Mesenchymal stem cell (in vitro differentiated cells and primary cell): Measurements from ENCODE around the gene SLC35B4.
"Not testable (repeated sequence)": the region's sequence is repeated elsewhere in the genome, so short reads cannot be mapped to it uniquely, and the experiment has no call there.

Experiments used
- DNase-seq: peaks from one replicate; pipeline ENCODE4 v3.0.0-alpha.2; 2013
- H2AFZ ChIP-seq: one replicate; pipeline ENCODE4 v1.6.1; 2013; ENCODE audit warnings: low read depth, mild to moderate bottlenecking, control low read depth, inconsistent platforms, low read length, moderate library complexity
- H2AK5ac ChIP-seq: 2 replicates; pipeline ENCODE4 v1.6.1; 2013; ENCODE audit warnings: low read length, moderate library complexity, mild to moderate bottlenecking, inconsistent platforms; ENCODE audit not compliant: severe bottlenecking
- H2BK120ac ChIP-seq: one replicate; pipeline ENCODE4 v1.6.1; 2013; ENCODE audit warnings: low read depth, mild to moderate bottlenecking, inconsistent platforms, low read length, moderate library complexity
- H2BK12ac ChIP-seq, 2 experiments: one replicate each; pipeline ENCODE4 v1.6.1; 2013; ENCODE audit warnings: inconsistent platforms in 2 of 2, low read length in 2 of 2, mild to moderate bottlenecking in 2 of 2, moderate library complexity in 2 of 2, control low read depth in 1 of 2
- H2BK15ac ChIP-seq: one replicate; pipeline ENCODE4 v1.6.1; 2013; ENCODE audit warnings: mild to moderate bottlenecking, low read depth, inconsistent platforms; ENCODE audit not compliant: poor library complexity, severe bottlenecking
- H2BK5ac ChIP-seq: 2 replicates; pipeline ENCODE4 v1.6.1; 2013; ENCODE audit warnings: low read depth, mild to moderate bottlenecking, low read length, control low read depth, inconsistent platforms; ENCODE audit not compliant: poor library complexity, severe bottlenecking
- H3K14ac ChIP-seq, 2 experiments: one replicate each; pipeline ENCODE4 v1.6.1; 2013; ENCODE audit warnings: inconsistent platforms in 2 of 2, low read length in 2 of 2, control low read depth in 1 of 2, mild to moderate bottlenecking in 1 of 2, moderate library complexity in 1 of 2
- H3K18ac ChIP-seq, 2 experiments: one replicate each; pipeline ENCODE4 v1.6.1; 2013; ENCODE audit warnings: inconsistent platforms in 2 of 2, low read length in 2 of 2, control low read depth in 1 of 2, low read depth in 1 of 2, mild to moderate bottlenecking in 1 of 2
- H3K23ac ChIP-seq, 2 experiments: one replicate each; pipeline ENCODE4 v1.6.1; 2013; ENCODE audit warnings: inconsistent platforms in 2 of 2, low read length in 2 of 2, mild to moderate bottlenecking in 2 of 2, moderate library complexity in 2 of 2, control low read depth in 1 of 2
- H3K27ac ChIP-seq: 2 replicates; pipeline ENCODE4 v1.5.1; 2013; ENCODE audit warnings: mild to moderate bottlenecking, moderate library complexity, low read length, control low read depth, inconsistent platforms; ENCODE audit not compliant: poor library complexity, severe bottlenecking
- H3K27me3 ChIP-seq, 2 experiments: 2 replicates each; pipeline versions ENCODE4 v1.6.1 to v1.7.0; 2013; ENCODE audit warnings: low read length in 2 of 2, mild to moderate bottlenecking in 2 of 2, moderate library complexity in 2 of 2, control low read depth in 1 of 2, inconsistent platforms in 1 of 2; ENCODE audit not compliant: control insufficient read depth in 1 of 2, insufficient read depth in 1 of 2
- H3K36me3 ChIP-seq, 2 experiments: 2 replicates each; pipeline versions ENCODE4 v1.6.1 to v1.7.0; 2013; ENCODE audit warnings: low read length in 2 of 2, control low read depth in 1 of 2, inconsistent platforms in 1 of 2, low read depth in 1 of 2, mild to moderate bottlenecking in 1 of 2; ENCODE audit not compliant: insufficient read depth in 2 of 2, control insufficient read depth in 1 of 2
- H3K4ac ChIP-seq, 2 experiments: one replicate each; pipeline ENCODE4 v1.6.1; 2013; ENCODE audit warnings: inconsistent platforms in 2 of 2, low read length in 2 of 2, mild to moderate bottlenecking in 2 of 2, moderate library complexity in 2 of 2, control low read depth in 1 of 2, low read depth in 1 of 2
- H3K4me1 ChIP-seq: 2 replicates; pipeline ENCODE4 v1.6.1; 2013; ENCODE audit warnings: low read depth, low read length, control low read depth; ENCODE audit not compliant: control insufficient read depth, insufficient read depth
- H3K4me2 ChIP-seq: 2 replicates; pipeline ENCODE4 v1.6.1; 2013; ENCODE audit warnings: low read length, mild to moderate bottlenecking, inconsistent platforms; ENCODE audit not compliant: poor library complexity, severe bottlenecking
- H3K4me3 ChIP-seq, 2 experiments: 2 replicates each; pipeline versions ENCODE4 v1.5.1 to v1.7.0; 2013; ENCODE audit warnings: low read length in 2 of 2, mild to moderate bottlenecking in 2 of 2, control low read depth in 1 of 2, low read depth in 1 of 2; ENCODE audit not compliant: insufficient read depth in 1 of 2
- H3K79me1 ChIP-seq: replicated peaks from 2 replicates; pipeline ENCODE4 v1.6.1; 2013; ENCODE audit warnings: mild to moderate bottlenecking, control low read depth, low read length, inconsistent platforms; ENCODE audit not compliant: poor library complexity, severe bottlenecking
- H3K9ac ChIP-seq: 2 replicates; pipeline ENCODE4 v1.7.0; 2013; ENCODE audit warnings: mild to moderate bottlenecking, low read length, moderate library complexity
- H3K9me3 ChIP-seq: 2 replicates; pipeline ENCODE4 v1.7.0; 2013; ENCODE audit warnings: mild to moderate bottlenecking, low read length; ENCODE audit not compliant: control insufficient read depth
- H4K8ac ChIP-seq: one replicate; pipeline ENCODE4 v1.6.1; 2013; ENCODE audit warnings: inconsistent platforms, mild to moderate bottlenecking, low read length, moderate library complexity
- H4K91ac ChIP-seq: one replicate; pipeline ENCODE4 v1.6.1; 2013; ENCODE audit warnings: mild to moderate bottlenecking, low read length, inconsistent platforms
- WGBS: methylation state at CpG from one replicate; pipeline ENCODE4 v1.1.7; 2013; ENCODE audit warnings: mixed read lengths; 5-methylcytosine and 5-hydroxymethylcytosine counted together

The SLC35B4 gene

DNA sequence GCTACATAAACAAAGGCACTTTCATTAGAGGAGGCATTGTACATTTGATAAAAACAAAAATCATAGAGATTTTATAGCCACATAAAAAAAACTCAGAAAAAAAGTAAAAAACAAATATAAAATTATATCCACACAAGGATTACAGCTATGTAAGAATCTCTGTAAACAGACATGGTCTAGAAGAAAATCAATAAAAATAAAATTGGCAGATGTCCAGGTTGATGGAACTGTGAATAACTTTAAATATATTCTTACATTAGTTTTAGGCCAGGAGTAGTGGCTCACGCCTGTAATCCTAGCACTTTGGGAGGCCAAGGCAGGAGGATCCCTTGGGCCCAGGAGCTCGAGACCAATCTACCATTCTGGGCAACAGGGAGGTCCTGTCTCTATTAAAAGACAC, 19.2 kb downstream of the SLC35B4 start:
- 100% methylated on average over 2 of the region's 2 CpGs for WGBS
- Histone ChIP-seq H3K23ac (no peak overlapping the region), H3K27me3 (no peaks in the 10 kb centered on the region), H3K4me3 (no peak overlapping the region), H3K4me2 (no peak overlapping the region), H2BK5ac (no peak overlapping the region), H3K18ac (no peak overlapping the region), H4K91ac (no peak overlapping the region), H3K4ac (no peak overlapping the region), H3K27ac (no peak overlapping the region), H3K79me1 (no peaks in the 10 kb centered on the region), H4K8ac (no peak overlapping the region), H3K14ac (no peak overlapping the region), H3K9ac (no peak overlapping the region), H2BK12ac (no peak overlapping the region), H3K4me1 (peaks cover 2% of the 10 kb centered on the region), H2AK5ac (no peak overlapping the region), H3K36me3 (peaks cover 23 to 85% of the 10 kb centered on the region in 2 experiments), H2AFZ (no peak overlapping the region), H2BK15ac (no peak overlapping the region), H3K9me3 (no peaks in the 10 kb centered on the region), H2BK120ac (no peak overlapping the region)
- DNase-seq, result no peak

DNA sequence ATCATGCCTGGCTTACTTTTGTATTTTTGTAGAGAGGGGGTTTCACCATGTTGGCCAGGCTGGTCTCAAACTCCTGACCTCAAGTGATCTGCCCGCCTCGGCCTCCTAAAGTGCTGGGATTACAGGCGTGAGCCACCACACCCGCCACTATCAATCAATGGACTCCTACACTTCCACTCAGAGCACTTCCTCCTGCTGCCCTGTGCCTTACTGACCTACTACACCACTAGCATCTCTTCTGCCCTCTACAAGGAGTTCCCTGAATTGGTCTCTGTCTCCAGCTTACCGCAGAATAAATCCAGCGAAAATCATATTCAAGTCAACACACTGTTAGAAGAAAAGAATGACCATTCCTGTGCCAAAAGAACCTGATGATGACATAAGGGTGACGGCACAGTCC, 20.7 kb downstream of the SLC35B4 start:
- not testable (repeated sequence) for H3K4me3 ChIP-seq, H3K27me3 ChIP-seq, H2BK15ac ChIP-seq, H3K27ac ChIP-seq, H2AK5ac ChIP-seq, H3K4me1 ChIP-seq, H3K9me3 ChIP-seq, H3K18ac ChIP-seq, H2BK5ac ChIP-seq, H3K4ac ChIP-seq, H4K8ac ChIP-seq, H3K14ac ChIP-seq, H3K23ac ChIP-seq, H3K4me2 ChIP-seq, H2AFZ ChIP-seq, H2BK120ac ChIP-seq, H2BK12ac ChIP-seq, H3K79me1 ChIP-seq, H4K91ac ChIP-seq, H3K9ac ChIP-seq, DNase-seq
- H3K36me3 ChIP-seq, result peaks cover 23 to 77% of the 10 kb centered on the region in 2 experiments
- WGBS, result 85% methylated on average over 7 of the region's 7 CpGs

DNA sequence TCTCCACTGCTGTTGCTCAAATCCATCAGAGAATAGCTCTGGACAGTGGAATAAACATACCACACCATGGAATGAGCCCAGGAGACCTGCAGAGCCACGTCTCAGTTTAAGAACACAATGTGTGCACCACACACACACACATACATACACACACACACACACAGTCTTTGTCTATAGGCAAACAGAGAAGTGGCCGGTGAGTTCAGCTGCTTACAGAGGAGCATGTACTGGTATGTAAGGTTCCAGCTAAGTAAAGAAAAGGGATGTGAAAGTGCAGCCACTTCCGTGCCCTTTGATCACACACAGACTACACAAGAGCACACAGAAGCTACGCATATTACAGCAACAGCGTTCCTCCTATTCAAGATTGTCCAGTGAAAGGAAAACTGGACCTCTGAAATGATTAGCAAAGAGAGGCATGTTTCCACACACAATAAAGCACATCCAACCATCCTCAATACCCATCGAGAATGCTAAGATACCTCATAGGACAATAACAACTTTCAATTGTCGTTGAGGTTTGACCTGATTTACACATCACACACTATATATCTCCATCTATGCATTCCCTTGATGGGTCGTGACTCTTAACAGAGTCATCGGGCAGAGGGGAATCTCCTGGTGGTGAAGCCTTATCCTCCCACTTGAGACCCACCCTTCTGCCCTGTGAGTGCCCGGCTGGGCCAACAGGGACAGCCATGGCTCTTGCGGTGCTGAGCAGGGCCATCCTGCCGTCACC, 23.6 kb downstream of the SLC35B4 start:
- Histone ChIP-seq H3K14ac (no peak overlapping the region), H3K9ac (no peak overlapping the region), H3K4me3 (no peak overlapping the region), H2BK12ac (no peak overlapping the region), H2AK5ac (no peak overlapping the region), H3K27me3 (no peaks in the 10 kb centered on the region), H3K36me3 (peaks cover 23 to 49% of the 10 kb centered on the region in 2 experiments), H3K27ac (no peak overlapping the region), H3K23ac (no peak overlapping the region), H3K79me1 (no peaks in the 10 kb centered on the region), H3K4me2 (no peak overlapping the region), H3K4me1 (no peaks in the 10 kb centered on the region), H3K18ac (no peak overlapping the region), H4K8ac (no peak overlapping the region), H2BK120ac (no peak overlapping the region), H2BK15ac (no peak overlapping the region), H3K9me3 (no peaks in the 10 kb centered on the region), H2AFZ (no peak overlapping the region), H4K91ac (no peak overlapping the region), H2BK5ac (no peak overlapping the region), H3K4ac (no peak overlapping the region)
- no peak for DNase-seq
- 96% methylated on average over 11 of the region's 12 CpGs for WGBS

GRCh38 chr7:134290286-134290685, 26.4 kb downstream of the SLC35B4 start:
- Histone ChIP-seq H3K27me3 (peaks cover 0 to 4% of the 10 kb centered on the region in 2 experiments), H3K9me3 (no peaks in the 10 kb centered on the region), H3K4me1 (no peaks in the 10 kb centered on the region), H3K4me2 (no peak overlapping the region), H2BK120ac (no peak overlapping the region), H3K14ac (no peak overlapping the region), H4K91ac (no peak overlapping the region), H3K9ac (no peak overlapping the region), H2AK5ac (no peak overlapping the region), H3K4ac (no peak overlapping the region), H2AFZ (no peak overlapping the region), H2BK15ac (no peak overlapping the region), H3K27ac (no peak overlapping the region), H3K79me1 (no peaks in the 10 kb centered on the region), H3K4me3 (no peak overlapping the region), H3K23ac (no peak overlapping the region), H3K18ac (no peak overlapping the region), H4K8ac (no peak overlapping the region), H2BK12ac (no peak overlapping the region), H3K36me3 (peaks cover 14 to 26% of the 10 kb centered on the region in 2 experiments), H2BK5ac (no peak overlapping the region)
- 90% methylated on average over 3 of the region's 3 CpGs for WGBS
- no peak for DNase-seq
